IPS-18c (cell line): ENCODE results near the gene CARS2.
"Not testable (repeated sequence)": the region's sequence is repeated elsewhere in the genome, so short reads cannot be mapped to it uniquely, and the experiment has no call there.

Source experiments
- H3K4me3 ChIP-seq: 2 replicates; pipeline ENCODE4 v1.7.0; 2013; ENCODE audit warnings: low read depth, mild to moderate bottlenecking, low read length, moderate library complexity; ENCODE audit not compliant: insufficient read depth
- H3K9me3 ChIP-seq: one replicate; pipeline ENCODE4 v1.6.1; 2013; ENCODE audit warnings: mild to moderate bottlenecking, low read length, moderate library complexity; ENCODE audit not compliant: control insufficient read depth, insufficient read depth

The CARS2 gene

GRCh38 chr13:110689711-110690110 lies 16.2 kb downstream of the CARS2 start:
- Histone ChIP-seq H3K9me3 (no peaks in the 10 kb centered on the region), H3K4me3 (no peak overlapping the region)

GRCh38 chr13:110689041-110689440 lies 16.9 kb downstream of the CARS2 start:
- Histone ChIP-seq H3K4me3 (no peak overlapping the region), H3K9me3 (no peaks in the 10 kb centered on the region)

GRCh38 chr13:110687736-110688135 lies 18.2 kb downstream of the CARS2 start:
- no peaks in the 10 kb centered on the region for H3K9me3 ChIP-seq
- H3K4me3 ChIP-seq, result no peak overlapping the region

GRCh38 chr13:110685305-110686020 lies 20.5 kb downstream of the CARS2 start:
- Histone ChIP-seq H3K4me3 (no peak overlapping the region), H3K9me3 (no peaks in the 10 kb centered on the region)

- H3K4me3 ChIP-seq, result no peak overlapping the region
- no peaks in the 10 kb centered on the region for H3K9me3 ChIP-seq
Measured at GRCh38 chr13:110684388-110685056, 21.4 kb downstream of the CARS2 start.

- H3K9me3 ChIP-seq, result no peaks in the 10 kb centered on the region
- H3K4me3 ChIP-seq, result no peak overlapping the region
Measured at GRCh38 chr13:110683921-110684320, 22.0 kb downstream of the CARS2 start.

- no peak overlapping the region for H3K4me3 ChIP-seq
- H3K9me3 ChIP-seq, result no peaks in the 10 kb centered on the region
Measured at GRCh38 chr13:110683203-110683883, 22.6 kb downstream of the CARS2 start.

- Histone ChIP-seq H3K4me3 (no peak overlapping the region), H3K9me3 (no peaks in the 10 kb centered on the region)
Measured at GRCh38 chr13:110682746-110683145, 23.2 kb downstream of the CARS2 start.

- no peak overlapping the region for H3K4me3 ChIP-seq
- no peaks in the 10 kb centered on the region for H3K9me3 ChIP-seq
Measured at GRCh38 chr13:110681868-110682550, 23.9 kb downstream of the CARS2 start.

- Histone ChIP-seq H3K9me3 (peaks cover 2% of the 10 kb centered on the region), H3K4me3 (no peak overlapping the region)
Measured at GRCh38 chr13:110680852-110681251, 25.1 kb downstream of the CARS2 start.

GRCh38 chr13:110677731-110678545 lies 28.0 kb downstream of the CARS2 start:
- Histone ChIP-seq H3K4me3 (no peak overlapping the region), H3K9me3 (peaks cover 2% of the 10 kb centered on the region)

- H3K9me3 ChIP-seq, result peaks cover 2% of the 10 kb centered on the region
- no peak overlapping the region; the same call in 1 of the 2 replicates for H3K4me3 ChIP-seq
Measured at GRCh38 chr13:110676595-110677587, 29.0 kb downstream of the CARS2 start.

GRCh38 chr13:110669814-110670213 lies 36.1 kb downstream of the CARS2 start:
- H3K9me3 ChIP-seq, H3K4me3 ChIP-seq: not testable (repeated sequence)

- no peak overlapping the region for H3K4me3 ChIP-seq
- H3K9me3 ChIP-seq, result peaks cover 4% of the 10 kb centered on the region
Measured at GRCh38 chr13:110669036-110669435, 36.9 kb downstream of the CARS2 start.

- Histone ChIP-seq H3K9me3 (peaks cover 6% of the 10 kb centered on the region), H3K4me3 (no peak overlapping the region)
Measured at GRCh38 chr13:110666255-110666533, 39.7 kb downstream of the CARS2 start.
